HG03064 (cell line): Measurements from ENCODE around the gene PDXDC1.
"Not testable (repeated sequence)": the region's sequence is repeated elsewhere in the genome, so short reads cannot be mapped to it uniquely, and the experiment has no call there.

ENCODE experiments used
- ATAC-seq: cut with Tn5 transposase; IDR thresholded peaks from one replicate; pipeline ENCODE4 v1.9.1; 2021; ENCODE audit warnings: low read depth; ENCODE audit not compliant: unreplicated experiment

Gene PDXDC1

DNA sequence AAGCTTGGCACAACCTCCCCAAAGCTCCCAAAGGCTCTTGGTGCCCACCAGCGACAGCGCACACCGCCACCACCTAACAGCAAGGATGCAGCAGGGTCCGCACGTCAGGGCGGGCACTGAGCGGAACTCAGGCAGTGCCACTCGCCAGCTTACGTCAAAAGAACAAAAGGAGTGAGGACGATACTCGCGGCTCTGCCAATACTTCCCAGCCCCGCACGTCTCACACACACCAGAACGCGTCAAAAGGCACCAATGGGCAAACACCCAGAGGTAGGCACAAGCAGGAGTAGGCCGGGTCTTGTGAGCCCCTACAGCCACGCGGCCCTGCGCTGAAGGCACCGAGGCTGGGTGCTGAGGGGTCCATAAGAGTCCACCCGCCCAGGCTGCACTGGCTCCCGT, 171.4 kb downstream of the PDXDC1 start:
- ATAC-seq: not testable (repeated sequence)

DNA sequence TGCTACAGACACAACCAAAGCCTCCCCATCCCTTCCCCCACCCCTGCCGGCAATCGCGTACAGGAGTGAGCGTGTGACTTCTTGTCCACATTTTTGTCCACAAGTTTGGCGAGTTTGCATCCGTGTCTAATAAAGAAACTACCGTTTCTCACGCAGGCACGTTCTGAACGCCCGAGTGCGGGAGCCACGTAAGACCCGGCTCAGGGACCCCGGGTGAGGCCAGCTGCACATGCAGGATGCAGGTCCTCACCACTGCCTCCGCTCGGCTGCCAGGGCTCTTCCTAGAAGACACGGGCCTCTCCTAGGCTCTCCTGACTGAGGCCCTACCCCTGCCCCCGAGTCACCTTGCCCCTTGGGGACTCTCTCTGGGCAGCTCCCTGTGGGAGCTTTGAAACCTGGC, 174.0 kb downstream of the PDXDC1 start:
- not testable (repeated sequence) for ATAC-seq

DNA sequence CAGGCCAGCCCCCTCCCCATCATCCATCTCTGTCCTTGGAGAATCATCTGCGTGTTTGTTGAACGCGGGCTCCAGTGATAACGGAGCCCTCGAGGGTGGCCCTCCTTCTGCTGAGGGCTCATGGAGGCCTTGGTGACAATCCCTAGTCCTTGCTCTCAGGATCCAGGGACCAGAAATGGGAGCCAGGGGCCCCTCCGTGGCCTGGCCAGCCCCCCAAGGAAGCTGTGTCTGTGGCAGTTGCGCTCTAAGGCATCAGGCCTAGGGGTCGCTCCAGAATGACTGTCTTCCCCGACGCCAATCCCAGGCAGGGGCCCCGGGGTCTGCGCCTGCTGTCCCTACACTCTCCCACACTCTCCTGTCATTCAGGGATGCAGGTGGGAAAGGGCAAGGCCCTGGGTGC, 174.4 kb downstream of the PDXDC1 start:
- not testable (repeated sequence) for ATAC-seq

DNA sequence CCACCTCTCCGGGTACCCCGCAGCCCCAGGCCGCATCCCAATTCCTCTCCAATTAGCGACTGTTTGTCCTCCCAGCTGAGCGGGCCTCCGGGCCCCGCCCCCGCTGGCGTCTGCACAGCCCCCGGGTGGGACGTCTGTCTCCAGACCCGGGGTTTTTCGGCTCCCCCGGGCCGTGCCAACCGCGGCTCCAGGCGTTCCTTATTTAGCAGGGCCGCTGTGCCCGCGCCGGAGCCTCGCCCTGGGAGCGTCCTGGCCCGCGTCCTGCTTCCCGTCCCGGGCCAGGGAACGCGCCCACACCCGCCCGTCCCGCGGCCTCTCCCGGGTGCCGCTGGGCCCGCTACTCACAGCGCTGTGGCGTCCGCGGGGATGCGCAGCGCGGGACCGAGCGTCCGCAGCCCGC, 179.2 kb downstream of the PDXDC1 start:
- not testable (repeated sequence) for ATAC-seq

DNA sequence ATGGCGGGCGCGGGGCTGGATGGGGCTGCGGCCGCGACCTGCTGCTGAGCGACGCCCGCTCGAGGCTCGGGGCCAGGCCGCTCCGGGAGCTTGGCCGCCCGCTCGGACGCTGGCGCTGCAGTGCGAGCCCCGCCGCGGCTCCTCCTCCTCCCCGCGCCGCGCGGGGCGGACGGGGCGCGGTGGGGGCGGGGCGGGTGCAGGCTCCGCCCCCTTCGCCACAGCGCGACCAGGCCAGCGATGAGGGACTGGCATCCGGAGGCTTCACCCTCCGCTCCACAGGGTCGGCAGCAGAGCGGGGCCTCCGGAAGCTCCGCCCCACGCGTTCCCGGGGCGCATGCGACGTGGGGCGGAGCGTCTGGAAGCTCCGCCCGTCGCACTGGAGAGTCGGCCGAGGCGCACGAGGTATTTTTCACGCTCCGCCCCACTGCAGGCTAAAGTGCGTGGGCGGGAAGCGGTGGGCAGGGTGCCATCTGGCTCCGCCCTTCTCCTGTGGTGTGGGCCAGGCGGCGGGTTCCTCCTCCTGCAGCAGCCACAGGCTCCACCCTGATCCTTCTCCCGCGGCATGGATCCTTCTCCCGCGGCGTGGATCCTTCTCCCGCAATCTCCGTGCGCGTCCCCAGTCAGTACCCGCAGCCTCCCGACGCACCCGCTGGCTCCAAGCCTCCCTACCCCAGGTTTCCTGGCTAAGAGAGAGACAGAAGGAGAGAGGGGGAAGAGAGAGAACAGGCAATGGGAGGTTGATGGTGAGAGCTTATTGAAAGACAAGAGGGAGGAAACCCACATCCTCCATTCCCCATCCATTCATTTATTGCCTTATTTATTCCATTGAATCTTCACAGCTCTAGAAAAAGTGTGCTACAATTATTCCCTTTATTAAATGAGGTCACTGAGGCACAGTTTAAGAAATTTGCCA, 180.1 kb downstream of the PDXDC1 start:
- ATAC-seq: not testable (repeated sequence)

DNA sequence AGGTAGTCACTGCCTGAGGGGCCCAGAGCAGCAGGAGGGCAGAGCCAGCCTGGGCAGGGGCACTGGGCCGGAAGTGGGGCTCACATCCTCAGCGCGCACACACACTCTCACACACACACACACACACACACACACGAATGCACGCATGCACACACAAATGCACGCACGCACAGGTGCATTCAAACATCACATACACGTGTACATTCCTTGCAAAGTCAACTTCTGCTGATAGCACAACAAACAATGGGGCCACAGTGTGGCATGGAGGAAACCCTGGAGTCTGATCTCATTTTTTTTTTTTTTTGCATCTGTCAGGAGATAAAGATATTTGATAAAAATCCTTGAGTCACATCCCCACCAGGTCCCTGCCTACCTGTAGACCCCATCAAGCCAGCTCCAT, 182.8 kb downstream of the PDXDC1 start:
- not testable (repeated sequence) for ATAC-seq

DNA sequence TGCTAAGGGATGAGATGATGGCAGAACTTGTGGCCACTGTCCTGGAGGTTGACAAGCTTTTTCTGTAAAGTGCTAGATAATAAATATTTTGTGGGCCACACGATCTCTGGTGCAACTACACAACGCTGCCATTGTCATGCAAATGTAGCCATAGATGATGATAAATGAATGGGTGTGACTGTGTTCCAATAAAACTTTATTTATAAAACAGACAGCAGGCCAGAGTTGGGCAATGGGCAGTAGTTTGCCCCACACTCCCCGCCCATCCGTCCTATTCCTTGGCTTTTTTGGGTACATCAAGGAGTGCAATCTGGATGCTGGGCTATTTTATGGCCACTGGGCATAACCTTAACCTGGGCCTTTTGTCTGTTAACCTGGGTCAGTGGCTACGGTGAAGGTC, 184.8 kb downstream of the PDXDC1 start:
- ATAC-seq: not testable (repeated sequence)

DNA sequence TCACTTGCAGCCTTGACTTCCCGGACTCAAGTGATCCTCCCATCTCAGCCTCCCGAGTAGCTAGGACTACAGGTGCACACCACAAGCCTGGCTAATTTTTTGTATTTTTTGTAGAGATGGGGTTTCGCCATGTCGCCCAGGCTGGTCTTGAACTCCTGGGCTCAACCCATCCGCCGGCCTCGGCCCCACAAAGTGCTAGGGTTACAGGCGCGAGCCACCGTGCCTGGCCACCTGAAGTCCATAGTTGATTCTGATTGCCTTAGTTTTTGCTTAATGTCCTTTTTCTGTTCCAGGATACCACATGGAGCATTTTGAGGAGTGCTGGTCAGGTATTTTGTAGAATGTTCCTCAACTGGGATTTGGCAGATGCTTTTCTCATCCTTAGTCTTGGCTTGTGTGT, 185.7 kb downstream of the PDXDC1 start:
- not testable (repeated sequence) for ATAC-seq

DNA sequence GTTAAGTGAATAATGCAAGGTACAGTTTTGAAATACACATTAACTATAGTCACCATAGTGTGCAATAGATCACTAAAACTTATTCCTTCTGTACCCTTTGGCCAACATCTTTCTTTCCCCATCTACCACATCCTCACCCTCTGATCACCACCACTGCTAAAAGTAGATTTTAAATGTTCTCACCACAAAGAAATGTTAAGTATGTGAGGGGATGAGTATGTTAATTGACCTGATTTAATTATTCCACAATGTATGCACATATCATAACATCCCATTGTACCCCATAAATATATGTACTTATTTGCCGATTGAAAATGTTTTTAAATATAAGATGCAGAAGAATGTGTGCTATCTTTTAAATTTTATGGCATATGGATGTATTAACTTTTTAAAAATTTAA, 188.2 kb downstream of the PDXDC1 start:
- ATAC-seq: not testable (repeated sequence)

DNA sequence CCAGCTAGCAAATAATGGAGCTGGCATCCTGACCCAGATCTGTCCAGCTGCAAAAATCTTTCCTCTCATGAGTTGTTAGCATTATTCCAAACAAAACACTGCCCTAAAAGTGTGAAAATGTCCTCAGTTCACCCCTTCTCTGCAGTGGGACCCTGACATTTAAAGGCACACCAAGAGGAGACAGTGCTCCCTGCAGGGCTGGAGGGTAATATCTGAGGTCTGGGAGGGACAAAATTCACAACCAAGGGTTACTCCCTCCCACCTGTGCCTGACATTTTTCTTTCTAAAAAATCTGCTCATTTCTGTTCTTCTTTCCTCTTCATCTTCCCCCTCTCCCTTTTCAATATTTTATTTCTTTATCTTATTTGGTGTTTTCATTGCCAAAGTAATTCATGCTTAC, 191.4 kb downstream of the PDXDC1 start:
- not testable (repeated sequence) for ATAC-seq

DNA sequence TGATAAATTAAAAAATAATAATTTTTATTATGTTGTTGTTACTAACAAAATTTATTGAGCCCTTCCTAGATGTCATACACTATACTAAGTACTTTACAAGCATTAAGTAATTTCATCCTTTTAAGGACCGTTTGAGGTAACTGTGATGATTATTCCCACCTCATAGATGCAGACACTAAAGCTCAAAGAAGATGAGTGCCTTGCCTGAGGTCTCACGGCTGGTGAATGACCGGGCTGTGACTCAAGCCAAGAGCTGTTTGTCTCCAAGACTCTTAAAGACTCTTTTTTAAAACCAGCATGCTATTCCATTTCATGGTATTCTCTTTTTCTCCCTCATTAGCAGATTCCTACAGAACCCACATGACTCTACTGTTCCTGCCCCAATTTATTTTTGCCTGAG, 193.5 kb downstream of the PDXDC1 start:
- ATAC-seq: not testable (repeated sequence)

DNA sequence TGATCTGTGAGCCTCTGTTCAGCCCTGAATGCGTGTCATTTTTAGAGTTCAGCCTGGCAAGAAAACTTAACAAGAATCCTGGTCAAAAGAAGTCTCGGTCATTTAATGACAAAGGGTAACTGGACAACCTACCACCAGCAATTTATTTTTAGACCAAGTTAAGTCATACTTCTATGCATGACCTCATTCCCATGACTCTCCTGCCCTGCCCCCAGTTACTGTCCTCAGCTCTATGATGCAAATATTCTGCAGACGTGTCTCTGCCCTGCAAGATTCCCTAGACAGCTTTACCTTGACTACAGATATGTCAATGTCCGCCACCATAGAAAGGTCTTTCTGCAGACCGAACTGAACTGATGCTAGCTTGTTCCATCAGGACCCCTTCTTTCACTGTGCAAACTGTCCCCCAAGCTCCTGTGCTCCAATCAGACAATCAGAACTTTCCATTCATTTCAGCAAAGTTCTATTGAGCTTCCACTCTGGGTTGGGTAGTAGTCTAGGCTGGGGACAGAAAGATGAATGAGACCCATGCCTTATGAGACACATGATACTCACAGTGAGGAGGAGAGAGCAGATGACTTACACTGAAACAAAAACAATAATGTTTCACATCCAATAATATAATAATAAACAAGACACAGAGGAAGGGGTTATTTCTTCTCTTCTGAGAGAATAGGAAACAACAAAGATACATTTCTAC, 194.3 kb downstream of the PDXDC1 start:
- ATAC-seq: not testable (repeated sequence)

DNA sequence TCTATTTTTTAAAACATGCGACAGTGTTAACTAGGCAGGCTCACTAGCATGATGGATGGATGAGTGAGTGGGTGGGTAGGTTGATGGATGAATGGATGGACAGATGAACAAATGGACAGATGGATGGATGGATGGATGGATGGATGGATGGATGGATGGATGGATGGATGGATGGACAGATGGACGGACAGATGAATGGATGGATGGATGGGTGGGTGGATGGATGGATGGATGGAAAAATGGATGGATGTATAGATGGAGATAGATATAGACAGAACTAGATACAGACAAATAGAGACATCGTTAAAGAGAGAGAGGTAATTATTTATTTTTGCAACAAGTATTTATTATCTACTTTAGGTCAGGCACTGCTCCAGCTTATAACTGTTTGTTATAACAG, 205.1 kb downstream of the PDXDC1 start:
- not testable (repeated sequence) for ATAC-seq

DNA sequence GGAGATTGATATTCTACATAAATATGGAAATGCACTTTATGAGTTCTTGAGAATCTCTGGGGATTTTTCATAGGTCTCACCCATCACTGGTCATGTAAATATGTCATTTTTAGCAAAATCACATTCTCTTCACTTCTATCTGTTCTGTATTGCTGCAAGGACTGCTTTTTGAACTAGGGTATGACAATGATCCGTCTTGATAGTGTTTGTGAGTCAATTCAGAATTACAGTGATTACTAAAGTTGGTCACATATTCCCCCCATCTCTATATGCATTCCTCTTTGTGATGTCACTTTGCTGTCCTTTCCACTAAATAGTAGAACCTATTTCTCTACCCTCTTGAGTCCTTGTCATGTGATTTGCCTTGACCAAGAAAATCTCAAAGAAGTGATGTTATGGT, 206.1 kb downstream of the PDXDC1 start:
- ATAC-seq: not testable (repeated sequence)

DNA sequence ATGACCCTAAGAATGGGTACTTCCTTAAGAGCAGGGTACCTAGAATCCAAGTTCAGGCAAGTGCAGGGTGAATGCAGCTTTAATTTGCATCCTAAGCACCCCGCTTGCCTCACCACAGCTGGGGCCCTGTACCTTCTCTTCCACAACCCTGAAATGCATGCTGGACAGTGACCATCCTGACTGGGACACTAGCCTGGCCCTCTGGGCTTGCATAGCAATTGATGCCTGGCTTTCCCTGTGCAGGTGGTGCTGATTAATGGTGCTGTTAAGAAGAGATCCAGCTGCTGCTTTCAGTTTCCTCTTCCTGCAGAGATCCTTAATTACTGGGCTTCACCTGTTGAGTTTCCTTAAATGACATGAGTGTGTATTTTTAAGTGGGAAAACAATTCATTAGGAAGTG, 209.2 kb downstream of the PDXDC1 start:
- ATAC-seq: not testable (repeated sequence)
